ENCODE data around the gene CLEC4D. TPM values are rescaled to one million over a fixed set of nuclear protein-coding genes. Genes with fewer than 3 reads are reported as not detected.
"Not testable (repeated sequence)": the region's sequence is repeated elsewhere in the genome, so short reads cannot be mapped to it uniquely, and the experiment has no call there.

Gene CLEC4D
- total RNA-seq, 1 donor from 2014 or later = under 0.01 TPM

DNA sequence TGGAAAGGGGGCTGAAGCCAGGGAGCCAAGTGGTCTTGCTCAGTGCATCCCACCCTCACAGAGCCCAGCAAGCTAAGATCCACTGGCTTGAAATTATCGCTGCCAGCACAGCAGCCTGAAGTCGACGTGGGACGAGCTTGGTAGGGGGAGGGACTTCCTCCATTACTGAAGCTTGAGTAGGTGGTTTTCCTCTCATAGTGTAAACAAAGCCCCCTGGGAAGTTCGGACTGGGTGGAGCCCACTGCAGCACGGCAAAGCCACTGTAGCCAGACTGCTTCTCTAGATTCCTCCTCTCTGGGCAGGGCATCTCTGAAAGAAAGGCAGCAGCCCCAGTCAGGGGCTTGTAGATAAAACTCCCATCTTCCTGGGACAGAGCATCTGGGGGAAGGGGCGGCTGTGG lies 17.2 kb upstream of the CLEC4D start:
- not testable (repeated sequence) for H3K4me1 ChIP-seq (ENCODE audit: control insufficient read depth in 3 of 3, insufficient read depth in 3 of 3, low read length in 3 of 3); H3K27ac ChIP-seq (ENCODE audit: low read depth, low read length); H3K9me3 ChIP-seq (ENCODE audit: control insufficient read depth in 3 of 3, low read length in 3 of 3); H3K27me3 ChIP-seq (ENCODE audit: control insufficient read depth in 3 of 3, insufficient read depth in 3 of 3, low read length in 3 of 3); H3K36me3 ChIP-seq (ENCODE audit: control insufficient read depth in 3 of 3, insufficient read depth in 3 of 3, low read length in 3 of 3); H3K4me3 ChIP-seq (ENCODE audit: low read length in 3 of 3); H3K9ac ChIP-seq (ENCODE audit: low read depth in 1 of 3, low read length in 3 of 3)

DNA sequence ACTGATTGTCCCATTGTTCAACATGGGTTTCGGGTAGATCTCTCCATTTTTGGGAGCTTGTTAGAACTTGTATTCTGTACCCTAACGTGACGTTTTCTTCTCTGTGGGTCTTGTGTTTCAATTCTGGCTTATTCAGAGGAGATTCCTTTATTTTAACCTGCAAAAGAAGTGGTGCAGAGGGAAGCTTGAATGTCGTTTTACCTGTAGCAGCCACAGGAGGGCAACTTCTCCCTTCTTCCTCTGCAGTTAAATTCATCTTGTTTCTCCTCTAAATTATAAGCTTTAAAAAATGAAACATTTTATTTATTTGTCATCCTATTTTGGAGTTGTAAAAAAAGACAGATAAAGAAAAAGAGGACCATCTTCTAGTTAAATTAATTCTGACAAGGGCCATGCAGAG lies 13.7 kb upstream of the CLEC4D start:
- Histone ChIP-seq H3K9me3 (ENCODE audit: control insufficient read depth in 3 of 3, low read length in 3 of 3) (no peaks in the 10 kb centered on the region), H3K36me3 (ENCODE audit: control insufficient read depth in 3 of 3, insufficient read depth in 3 of 3, low read length in 3 of 3) (no peaks in the 10 kb centered on the region), H3K4me3 (ENCODE audit: low read length in 3 of 3) (no peak overlapping the region), H3K9ac (ENCODE audit: low read depth in 1 of 3, low read length in 3 of 3) (no peak overlapping the region), H3K27ac (ENCODE audit: low read depth, low read length) (no peak overlapping the region), H3K27me3 (ENCODE audit: control insufficient read depth in 3 of 3, insufficient read depth in 3 of 3, low read length in 3 of 3) (no peaks in the 10 kb centered on the region), H3K4me1 (ENCODE audit: control insufficient read depth in 3 of 3, insufficient read depth in 3 of 3, low read length in 3 of 3) (no peaks in the 10 kb centered on the region)

DNA sequence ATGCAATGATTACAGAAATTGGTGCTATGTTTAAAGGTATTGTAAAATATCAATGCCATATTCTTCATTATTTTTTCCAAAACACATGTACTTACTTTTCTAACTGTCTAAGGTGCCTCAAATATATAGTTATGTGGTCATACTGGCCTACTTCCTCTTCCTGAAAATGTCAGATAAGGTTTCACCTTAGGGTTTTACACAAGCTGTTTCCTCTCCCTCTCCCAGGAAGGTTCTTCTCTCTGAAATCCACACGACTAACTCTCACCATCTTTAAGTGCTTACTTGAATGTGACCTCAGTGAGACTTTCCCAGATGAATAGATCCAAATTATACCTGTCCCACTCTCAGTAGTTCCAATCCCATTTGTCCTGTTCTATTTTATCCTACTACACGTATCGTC lies 11.6 kb upstream of the CLEC4D start:
- H3K4me3 ChIP-seq (ENCODE audit: low read length in 3 of 3) = no peak overlapping the region
- H3K27ac ChIP-seq (ENCODE audit: low read depth, low read length) = no peak overlapping the region
- H3K9ac ChIP-seq (ENCODE audit: low read depth in 1 of 3, low read length in 3 of 3) = no peak overlapping the region
- H3K4me1 ChIP-seq (ENCODE audit: control insufficient read depth in 3 of 3, insufficient read depth in 3 of 3, low read length in 3 of 3) = no peaks in the 10 kb centered on the region
- no peaks in the 10 kb centered on the region for H3K27me3 ChIP-seq (ENCODE audit: control insufficient read depth in 3 of 3, insufficient read depth in 3 of 3, low read length in 3 of 3)
- no peaks in the 10 kb centered on the region for H3K9me3 ChIP-seq (ENCODE audit: control insufficient read depth in 3 of 3, low read length in 3 of 3)
- no peaks in the 10 kb centered on the region for H3K36me3 ChIP-seq (ENCODE audit: control insufficient read depth in 3 of 3, insufficient read depth in 3 of 3, low read length in 3 of 3)

GRCh38 chr12:8504351-8504750 lies 9.0 kb upstream of the CLEC4D start:
- no peak overlapping the region for H3K27ac ChIP-seq (ENCODE audit: low read depth, low read length)
- H3K36me3 ChIP-seq (ENCODE audit: control insufficient read depth in 3 of 3, insufficient read depth in 3 of 3, low read length in 3 of 3) = no peaks in the 10 kb centered on the region
- no peaks in the 10 kb centered on the region for H3K9me3 ChIP-seq (ENCODE audit: control insufficient read depth in 3 of 3, low read length in 3 of 3)
- no peak overlapping the region for H3K4me3 ChIP-seq (ENCODE audit: low read length in 3 of 3)
- H3K4me1 ChIP-seq (ENCODE audit: control insufficient read depth in 3 of 3, insufficient read depth in 3 of 3, low read length in 3 of 3) = no peaks in the 10 kb centered on the region
- no peaks in the 10 kb centered on the region for H3K27me3 ChIP-seq (ENCODE audit: control insufficient read depth in 3 of 3, insufficient read depth in 3 of 3, low read length in 3 of 3)
- no peak overlapping the region for H3K9ac ChIP-seq (ENCODE audit: low read depth in 1 of 3, low read length in 3 of 3)

DNA sequence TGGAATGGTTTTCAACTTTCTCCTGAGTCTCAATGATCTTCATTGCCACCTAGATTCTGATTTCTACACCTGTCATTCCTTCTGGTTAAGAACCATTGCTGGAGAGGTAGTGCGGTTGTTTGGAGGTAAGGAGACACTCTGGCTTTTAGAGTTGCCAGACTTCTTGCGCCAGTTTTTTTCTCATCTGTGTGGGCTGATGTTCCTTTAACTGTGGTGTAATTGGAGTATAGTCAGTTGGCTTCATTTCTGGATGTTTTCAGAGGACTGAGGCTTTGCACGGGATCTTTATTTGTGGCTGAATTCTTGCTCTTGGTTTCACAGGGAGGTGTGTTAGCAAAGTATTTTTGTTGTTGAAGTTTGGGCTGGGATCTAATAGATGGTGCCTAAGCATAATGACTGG lies 5.7 kb upstream of the CLEC4D start:
- Histone ChIP-seq H3K27ac (ENCODE audit: low read depth, low read length) (no peak overlapping the region), H3K4me3 (ENCODE audit: low read length in 3 of 3) (no peak overlapping the region), H3K9me3 (ENCODE audit: control insufficient read depth in 3 of 3, low read length in 3 of 3) (no peaks in the 10 kb centered on the region), H3K9ac (ENCODE audit: low read depth in 1 of 3, low read length in 3 of 3) (no peak overlapping the region), H3K27me3 (ENCODE audit: control insufficient read depth in 3 of 3, insufficient read depth in 3 of 3, low read length in 3 of 3) (peaks cover 0 to 3% (median 0%) of the 10 kb centered on the region in 3 donors), H3K36me3 (ENCODE audit: control insufficient read depth in 3 of 3, insufficient read depth in 3 of 3, low read length in 3 of 3) (no peaks in the 10 kb centered on the region), H3K4me1 (ENCODE audit: control insufficient read depth in 3 of 3, insufficient read depth in 3 of 3, low read length in 3 of 3) (no peaks in the 10 kb centered on the region)

- no peaks in the 10 kb centered on the region for H3K36me3 ChIP-seq (ENCODE audit: control insufficient read depth in 3 of 3, insufficient read depth in 3 of 3, low read length in 3 of 3)
- H3K4me1 ChIP-seq (ENCODE audit: control insufficient read depth in 3 of 3, insufficient read depth in 3 of 3, low read length in 3 of 3) = no peaks in the 10 kb centered on the region
- H3K27me3 ChIP-seq (ENCODE audit: control insufficient read depth in 3 of 3, insufficient read depth in 3 of 3, low read length in 3 of 3) = peaks cover 0 to 3% (median 0%) of the 10 kb centered on the region in 3 donors
- no peak overlapping the region for H3K27ac ChIP-seq (ENCODE audit: low read depth, low read length)
- H3K9me3 ChIP-seq (ENCODE audit: control insufficient read depth in 3 of 3, low read length in 3 of 3) = no peaks in the 10 kb centered on the region
- H3K4me3 ChIP-seq (ENCODE audit: low read length in 3 of 3) = no peak overlapping the region
- no peak overlapping the region for H3K9ac ChIP-seq (ENCODE audit: low read depth in 1 of 3, low read length in 3 of 3)
These were observed 5.1 kb upstream of the CLEC4D start for GRCh38 chr12:8508223-8508622.

DNA sequence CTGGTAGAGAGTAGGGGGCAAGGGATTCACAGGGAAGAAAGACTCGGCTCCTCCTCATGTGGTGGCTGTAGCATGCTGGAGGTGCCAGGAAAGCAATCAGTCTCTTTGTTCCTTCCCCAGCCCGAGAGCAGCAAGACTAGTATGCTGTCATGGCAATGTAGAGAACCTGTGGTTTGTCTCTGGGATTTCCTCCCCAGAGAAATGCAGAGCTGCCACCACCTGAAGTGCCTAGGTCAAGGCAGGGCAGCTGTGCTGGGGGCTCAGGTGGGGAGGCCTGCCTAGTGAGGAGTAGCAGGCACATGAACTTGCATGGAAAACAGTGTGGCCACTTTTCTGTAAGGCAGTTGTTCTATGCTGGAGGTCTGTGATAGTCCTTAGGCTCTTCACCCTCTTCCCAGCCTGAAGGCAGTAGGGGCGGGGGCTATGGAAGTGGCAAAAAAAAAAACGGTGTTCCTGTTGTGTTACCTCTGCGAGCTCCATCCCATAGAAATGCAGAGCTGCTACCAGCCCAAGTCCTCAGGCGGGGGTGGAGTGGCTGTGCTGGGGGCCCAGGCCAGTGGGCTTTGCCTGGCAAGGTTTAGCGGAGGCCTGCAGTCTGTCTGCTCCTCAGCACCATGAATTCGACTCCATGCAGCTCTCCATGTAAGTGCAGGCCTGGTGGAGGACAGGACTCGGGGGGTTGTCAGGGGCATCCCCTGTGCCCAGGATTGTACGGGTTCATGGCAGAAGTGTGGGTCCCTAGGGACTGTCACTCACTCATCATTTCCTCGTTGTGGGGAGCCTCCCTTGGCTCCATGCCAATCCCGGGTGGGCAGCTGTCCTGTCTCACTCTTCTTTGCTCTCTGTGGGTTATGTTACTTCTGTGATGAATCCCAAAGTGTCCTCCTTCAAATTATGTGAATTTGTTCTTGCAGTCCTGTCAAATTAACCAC lies 4.1 kb upstream of the CLEC4D start:
- Histone ChIP-seq H3K4me1 (ENCODE audit: control insufficient read depth in 3 of 3, insufficient read depth in 3 of 3, low read length in 3 of 3) (no peaks in the 10 kb centered on the region), H3K9me3 (ENCODE audit: control insufficient read depth in 3 of 3, low read length in 3 of 3) (no peaks in the 10 kb centered on the region), H3K27me3 (ENCODE audit: control insufficient read depth in 3 of 3, insufficient read depth in 3 of 3, low read length in 3 of 3) (peaks cover 0 to 3% (median 0%) of the 10 kb centered on the region in 3 donors), H3K9ac (ENCODE audit: low read depth in 1 of 3, low read length in 3 of 3) (no peak overlapping the region), H3K36me3 (ENCODE audit: control insufficient read depth in 3 of 3, insufficient read depth in 3 of 3, low read length in 3 of 3) (no peaks in the 10 kb centered on the region), H3K27ac (ENCODE audit: low read depth, low read length) (no peak overlapping the region), H3K4me3 (ENCODE audit: low read length in 3 of 3) (no peak overlapping the region)

GRCh38 chr12:8517971-8518370 lies 4.7 kb downstream of the CLEC4D start:
- H3K36me3 ChIP-seq (ENCODE audit: control insufficient read depth in 3 of 3, insufficient read depth in 3 of 3, low read length in 3 of 3) = no peaks in the 10 kb centered on the region
- H3K9ac ChIP-seq (ENCODE audit: low read depth in 1 of 3, low read length in 3 of 3) = no peak overlapping the region
- H3K27ac ChIP-seq (ENCODE audit: low read depth, low read length) = no peak overlapping the region
- H3K27me3 ChIP-seq (ENCODE audit: control insufficient read depth in 3 of 3, insufficient read depth in 3 of 3, low read length in 3 of 3) = no peaks in the 10 kb centered on the region
- H3K4me3 ChIP-seq (ENCODE audit: low read length in 3 of 3) = no peak overlapping the region
- H3K9me3 ChIP-seq (ENCODE audit: control insufficient read depth in 3 of 3, low read length in 3 of 3) = peaks cover 0 to 3% (median 0%) of the 10 kb centered on the region in 3 donors
- no peaks in the 10 kb centered on the region for H3K4me1 ChIP-seq (ENCODE audit: control insufficient read depth in 3 of 3, insufficient read depth in 3 of 3, low read length in 3 of 3)

- no peak overlapping the region for H3K27ac ChIP-seq (ENCODE audit: low read depth, low read length)
- peaks cover 0 to 3% (median 0%) of the 10 kb centered on the region in 3 donors for H3K9me3 ChIP-seq (ENCODE audit: control insufficient read depth in 3 of 3, low read length in 3 of 3)
- H3K4me1 ChIP-seq (ENCODE audit: control insufficient read depth in 3 of 3, insufficient read depth in 3 of 3, low read length in 3 of 3) = no peaks in the 10 kb centered on the region
- no peaks in the 10 kb centered on the region for H3K27me3 ChIP-seq (ENCODE audit: control insufficient read depth in 3 of 3, insufficient read depth in 3 of 3, low read length in 3 of 3)
- H3K4me3 ChIP-seq (ENCODE audit: low read length in 3 of 3) = no peak overlapping the region
- H3K9ac ChIP-seq (ENCODE audit: low read depth in 1 of 3, low read length in 3 of 3) = no peak overlapping the region
- H3K36me3 ChIP-seq (ENCODE audit: control insufficient read depth in 3 of 3, insufficient read depth in 3 of 3, low read length in 3 of 3) = no peaks in the 10 kb centered on the region
These were observed 5.9 kb downstream of the CLEC4D start for GRCh38 chr12:8519171-8519570.

GRCh38 chr12:8527250-8528130 lies 14.2 kb downstream of the CLEC4D start:
- H3K9me3 ChIP-seq (ENCODE audit: control insufficient read depth in 3 of 3, low read length in 3 of 3) = peaks cover 0 to 3% (median 0%) of the 10 kb centered on the region in 3 donors
- no peak overlapping the region for H3K27ac ChIP-seq (ENCODE audit: low read depth, low read length)
- peaks cover 0 to 5% (median 0%) of the 10 kb centered on the region in 3 donors for H3K27me3 ChIP-seq (ENCODE audit: control insufficient read depth in 3 of 3, insufficient read depth in 3 of 3, low read length in 3 of 3)
- no peak overlapping the region for H3K4me3 ChIP-seq (ENCODE audit: low read length in 3 of 3)
- H3K4me1 ChIP-seq (ENCODE audit: control insufficient read depth in 3 of 3, insufficient read depth in 3 of 3, low read length in 3 of 3) = no peaks in the 10 kb centered on the region
- H3K9ac ChIP-seq (ENCODE audit: low read depth in 1 of 3, low read length in 3 of 3) = no peak overlapping the region
- no peaks in the 10 kb centered on the region for H3K36me3 ChIP-seq (ENCODE audit: control insufficient read depth in 3 of 3, insufficient read depth in 3 of 3, low read length in 3 of 3)

All from skeletal muscle tissue (tissue), 4 donors.